Measurements from ENCODE around the gene KIF17.

Gene KIF17

GRCh38 chr1:20739225-20739624 is 21.4 kb upstream of the KIF17 start:
- DNase-seq (ENCODE audit: low read depth, low spot score), result no peak
- Histone ChIP-seq H3K36me3 (ENCODE audit: insufficient read depth, low read length) (peaks cover 65% of the 10 kb centered on the region), H3K9ac (ENCODE audit: insufficient read length) (no peak overlapping the region), H3K9me3 (ENCODE audit: low read depth, low read length) (no peaks in the 10 kb centered on the region), H3K4me3 (no peak overlapping the region), H3K27ac (no peak overlapping the region)
- TF ChIP-seq EZH2 (IDR thresholded peaks at IDR 0.05) (no peak), POLR2AphosphoS5 (IDR thresholded peaks at IDR 0.05; ENCODE audit: borderline replicate concordance, low read depth, low read length) (no peak), FOXP2 (optimal IDR thresholded peaks at IDR 0.05; ENCODE audit: control extremely low read depth, extremely low read length, insufficient read depth) (no peak)

- no peak overlapping the region for H3K9ac ChIP-seq (ENCODE audit: insufficient read length)
- no peak for TF ChIP-seq FOXP2 (optimal IDR thresholded peaks at IDR 0.05; ENCODE audit: control extremely low read depth, extremely low read length, insufficient read depth)
- TF ChIP-seq POLR2AphosphoS5 (IDR thresholded peaks at IDR 0.05; ENCODE audit: borderline replicate concordance, low read depth, low read length), result no peak
- TF ChIP-seq EZH2 (IDR thresholded peaks at IDR 0.05), result no peak
- H3K27ac ChIP-seq, result no peak overlapping the region
- H3K4me3 ChIP-seq, result no peak overlapping the region
- no peak for DNase-seq (ENCODE audit: low read depth, low spot score)
- H3K36me3 ChIP-seq (ENCODE audit: insufficient read depth, low read length), result peaks cover 36% of the 10 kb centered on the region
- H3K9me3 ChIP-seq (ENCODE audit: low read depth, low read length), result no peaks in the 10 kb centered on the region
Observed at GRCh38 chr1:20735581-20736111, 17.8 kb upstream of the KIF17 start.

- H3K27ac ChIP-seq, result 0 out of 2 replicates have a peak overlapping the region, but pooled peaks have one; percentile 3
- TF ChIP-seq EZH2 (IDR thresholded peaks at IDR 0.05) (no peak), FOXP2 (optimal IDR thresholded peaks at IDR 0.05; ENCODE audit: control extremely low read depth, extremely low read length, insufficient read depth) (no peak), POLR2AphosphoS5 (IDR thresholded peaks at IDR 0.05; ENCODE audit: borderline replicate concordance, low read depth, low read length) (no peak)
- DNase-seq (ENCODE audit: low read depth, low spot score), result no peak
- no peaks in the 10 kb centered on the region for H3K9me3 ChIP-seq (ENCODE audit: low read depth, low read length)
- H3K9ac ChIP-seq (ENCODE audit: insufficient read length), result no peak overlapping the region
- H3K36me3 ChIP-seq (ENCODE audit: insufficient read depth, low read length), result peaks cover 14% of the 10 kb centered on the region
- H3K4me3 ChIP-seq, result no peak overlapping the region
Observed at GRCh38 chr1:20733360-20733975, 15.7 kb upstream of the KIF17 start.

- Histone ChIP-seq H3K9ac (ENCODE audit: insufficient read length) (no peak within 1 kb of the TSS), H3K9me3 (ENCODE audit: low read depth, low read length) (no peaks in the 10 kb centered on the region), H3K4me3 (peak within 1 kb of the TSS; percentile 76), H3K27ac (no peak within 1 kb of the TSS), H3K36me3 (ENCODE audit: insufficient read depth, low read length) (peaks cover 7% of the 10 kb centered on the region)
- DNase-seq (ENCODE audit: low read depth, low spot score), result no peak
- TF ChIP-seq FOXP2 (optimal IDR thresholded peaks at IDR 0.05; ENCODE audit: control extremely low read depth, extremely low read length, insufficient read depth) (no peak), POLR2AphosphoS5 (IDR thresholded peaks at IDR 0.05; ENCODE audit: borderline replicate concordance, low read depth, low read length) (no peak)
Observed at GRCh38 chr1:20732588-20733359, 15.0 kb upstream of the KIF17 start, which contains the start of gene SH2D5. SH2D5 (minus strand) TSS chr1:20732703; CDS start chr1:20728044, 4,659 bp downstream.

- no peak for DNase-seq (ENCODE audit: low read depth, low spot score)
- Histone ChIP-seq H3K9me3 (ENCODE audit: low read depth, low read length) (no peaks in the 10 kb centered on the region), H3K27ac (no peak overlapping the region), H3K4me3 (peak overlapping the region; percentile 76), H3K36me3 (ENCODE audit: insufficient read depth, low read length) (peaks cover under 1% of the 10 kb centered on the region; the same call in 1 of the 2 replicates), H3K9ac (ENCODE audit: insufficient read length) (no peak overlapping the region)
- TF ChIP-seq FOXP2 (optimal IDR thresholded peaks at IDR 0.05; ENCODE audit: control extremely low read depth, extremely low read length, insufficient read depth) (no peak), EZH2 (IDR thresholded peaks at IDR 0.05) (no peak), POLR2AphosphoS5 (IDR thresholded peaks at IDR 0.05; ENCODE audit: borderline replicate concordance, low read depth, low read length) (no peak)
Observed at GRCh38 chr1:20732071-20732587, 14.3 kb upstream of the KIF17 start.

- no peak for DNase-seq (ENCODE audit: low read depth, low spot score)
- TF ChIP-seq POLR2AphosphoS5 (IDR thresholded peaks at IDR 0.05; ENCODE audit: borderline replicate concordance, low read depth, low read length) (no peak), FOXP2 (optimal IDR thresholded peaks at IDR 0.05; ENCODE audit: control extremely low read depth, extremely low read length, insufficient read depth) (no peak), EZH2 (IDR thresholded peaks at IDR 0.05) (no peak)
- H3K9me3 ChIP-seq (ENCODE audit: low read depth, low read length), result no peaks in the 10 kb centered on the region
- no peak overlapping the region for H3K27ac ChIP-seq
- no peak overlapping the region for H3K9ac ChIP-seq (ENCODE audit: insufficient read length)
- peak overlapping the region; percentile 76 for H3K4me3 ChIP-seq
- H3K36me3 ChIP-seq (ENCODE audit: insufficient read depth, low read length), result no peaks in the 10 kb centered on the region
Observed at GRCh38 chr1:20731057-20731991, 13.5 kb upstream of the KIF17 start.

GRCh38 chr1:20730690-20731056 is 12.9 kb upstream of the KIF17 start:
- H3K27ac ChIP-seq, result no peak overlapping the region
- H3K4me3 ChIP-seq, result no peak overlapping the region
- no peak for DNase-seq (ENCODE audit: low read depth, low spot score)
- no peaks in the 10 kb centered on the region for H3K36me3 ChIP-seq (ENCODE audit: insufficient read depth, low read length)
- no peak for TF ChIP-seq FOXP2 (optimal IDR thresholded peaks at IDR 0.05; ENCODE audit: control extremely low read depth, extremely low read length, insufficient read depth)
- TF ChIP-seq POLR2AphosphoS5 (IDR thresholded peaks at IDR 0.05; ENCODE audit: borderline replicate concordance, low read depth, low read length), result no peak
- TF ChIP-seq EZH2 (IDR thresholded peaks at IDR 0.05), result no peak
- no peak overlapping the region for H3K9ac ChIP-seq (ENCODE audit: insufficient read length)
- no peaks in the 10 kb centered on the region for H3K9me3 ChIP-seq (ENCODE audit: low read depth, low read length)

Measured in SK-N-MC (cell line).